Measurements from ENCODE around the gene RAB11B.
"Not testable (repeated sequence)": the region's sequence is repeated elsewhere in the genome, so short reads cannot be mapped to it uniquely, and the experiment has no call there.

Gene RAB11B

DNA sequence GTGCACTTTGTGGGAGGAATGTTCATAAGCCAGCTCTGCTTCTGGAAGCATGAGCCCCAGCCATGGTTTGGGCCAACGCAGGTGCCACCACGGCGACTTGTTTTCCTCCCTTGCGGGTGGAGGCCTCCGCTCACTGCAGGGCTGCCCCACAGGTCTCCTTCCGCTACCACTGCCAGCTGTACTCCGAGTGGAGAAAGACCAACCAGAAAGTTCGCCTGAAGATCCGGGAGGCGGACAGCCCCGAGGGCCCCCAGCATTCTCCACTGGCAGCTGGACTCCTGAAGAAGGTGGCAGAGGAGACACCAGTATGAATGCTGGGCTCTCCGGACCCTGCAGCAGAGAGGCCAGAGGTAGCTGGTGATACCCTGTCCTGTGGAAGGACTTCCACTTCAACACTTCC, 48.1 kb downstream of the RAB11B start:
- Histone ChIP-seq H3K27ac (ENCODE audit: low read length) (no peak overlapping the region), H3K4me1 (ENCODE audit: control insufficient read depth, insufficient read depth, low read length) (peaks cover 2% of the 10 kb centered on the region; the same call in 1 of the 2 replicates), H3K27me3 (ENCODE audit: control insufficient read depth, insufficient read depth, low read length) (no peaks in the 10 kb centered on the region), H3K36me3 (ENCODE audit: control insufficient read depth, insufficient read depth, low read length) (no peaks in the 10 kb centered on the region; the same call in 1 of the 2 replicates), H3K4me3 (ENCODE audit: low read length) (no peak overlapping the region), H3K9me3 (ENCODE audit: control insufficient read depth, insufficient read depth, low read length) (no peaks in the 10 kb centered on the region)
- no peak for DNase-seq (ENCODE audit: low read depth, low spot score)
- WGBS (ENCODE audit: insufficient coverage, insufficient read length): no CpG with 5 or more reads among the region's 12 CpGs

GRCh38 chr19:8441725-8442544, 51.8 kb downstream of the RAB11B start:
- no CpG with 5 or more reads among the region's 6 CpGs for WGBS (ENCODE audit: insufficient coverage, insufficient read length)
- Histone ChIP-seq H3K27me3 (ENCODE audit: control insufficient read depth, insufficient read depth, low read length) (no peaks in the 10 kb centered on the region), H3K4me3 (ENCODE audit: low read length) (no peak overlapping the region), H3K9me3 (ENCODE audit: control insufficient read depth, insufficient read depth, low read length) (no peaks in the 10 kb centered on the region), H3K36me3 (ENCODE audit: control insufficient read depth, insufficient read depth, low read length) (no peaks in the 10 kb centered on the region), H3K4me1 (ENCODE audit: control insufficient read depth, insufficient read depth, low read length) (peaks cover under 1% of the 10 kb centered on the region; the same call in 1 of the 2 replicates), H3K27ac (ENCODE audit: low read length) (peak overlapping the region; percentile 47)
- no peak for DNase-seq (ENCODE audit: low read depth, low spot score)

GRCh38 chr19:8444140-8444676, 54.0 kb downstream of the RAB11B start:
- not testable (repeated sequence) for H3K4me1 ChIP-seq (ENCODE audit: control insufficient read depth, insufficient read depth, low read length); DNase-seq (ENCODE audit: low read depth, low spot score); H3K9me3 ChIP-seq (ENCODE audit: control insufficient read depth, insufficient read depth, low read length); H3K27me3 ChIP-seq (ENCODE audit: control insufficient read depth, insufficient read depth, low read length); H3K27ac ChIP-seq (ENCODE audit: low read length); H3K36me3 ChIP-seq (ENCODE audit: control insufficient read depth, insufficient read depth, low read length)
- no CpG with 5 or more reads among the region's 32 CpGs for WGBS (ENCODE audit: insufficient coverage, insufficient read length)
- H3K4me3 ChIP-seq (ENCODE audit: low read length): peak overlapping the region; percentile 79; the same call in 1 of the 2 replicates

DNA sequence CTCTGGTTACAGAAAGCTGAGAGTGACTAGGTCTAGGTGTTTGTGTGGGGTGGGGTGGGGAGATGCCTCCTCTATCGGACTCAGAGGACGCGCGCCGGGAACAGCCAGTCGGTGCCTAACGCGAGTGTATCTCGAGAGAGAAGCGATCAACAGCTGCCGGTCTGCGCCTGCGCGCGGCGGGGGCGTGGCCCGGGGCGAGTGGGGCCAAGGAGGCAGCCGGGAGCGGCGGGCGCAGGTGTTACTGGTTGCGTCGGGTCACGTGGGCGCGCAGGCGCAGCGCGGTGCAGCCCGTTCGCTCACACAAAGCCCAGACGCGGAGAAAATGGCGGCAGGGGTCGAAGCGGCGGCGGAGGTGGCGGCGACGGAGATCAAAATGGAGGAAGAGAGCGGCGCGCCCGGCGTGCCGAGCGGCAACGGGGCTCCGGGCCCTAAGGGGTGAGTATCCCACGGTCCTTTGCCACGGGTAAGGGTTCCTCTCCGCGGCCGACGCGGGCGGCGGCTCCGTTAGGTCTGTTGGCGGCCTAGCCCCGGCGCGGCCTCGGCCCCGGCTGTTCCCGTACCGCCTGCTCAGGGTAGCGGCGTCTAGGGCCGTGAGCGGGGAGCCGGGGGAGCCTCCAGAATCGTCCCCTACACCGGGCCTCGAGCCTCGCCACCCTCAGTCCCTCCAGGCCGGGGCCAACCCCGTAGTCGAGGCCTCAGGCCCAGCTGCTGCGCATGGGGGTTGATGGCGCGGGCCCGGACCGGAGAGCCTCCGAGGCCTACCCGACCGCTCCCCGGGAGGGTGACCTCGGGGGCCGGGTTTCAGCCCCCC, 54.7 kb downstream of the RAB11B start, which contains the start of gene HNRNPM:
TSS of gene HNRNPM (plus strand) at position 299 of the 811 bp plus-strand sequence. CDS start at position 323, 24 bp downstream.
- Histone ChIP-seq H3K27me3 (ENCODE audit: control insufficient read depth, insufficient read depth, low read length) (no peaks in the 10 kb centered on the region), H3K27ac (ENCODE audit: low read length) (no peak within 1 kb of the TSS), H3K9me3 (ENCODE audit: control insufficient read depth, insufficient read depth, low read length) (no peaks in the 10 kb centered on the region), H3K4me3 (ENCODE audit: low read length) (peak within 1 kb of the TSS; percentile 79), H3K4me1 (ENCODE audit: control insufficient read depth, insufficient read depth, low read length) (peaks cover 2% of the 10 kb centered on the region; the same call in 1 of the 2 replicates), H3K36me3 (ENCODE audit: control insufficient read depth, insufficient read depth, low read length) (no peaks in the 10 kb centered on the region)
- no CpG with 5 or more reads among the region's 93 CpGs for WGBS (ENCODE audit: insufficient coverage, insufficient read length)
- peak; percentile 86 for DNase-seq (ENCODE audit: low read depth, low spot score)

GRCh38 chr19:8445488-8446001, 55.4 kb downstream of the RAB11B start:
- no peak for DNase-seq (ENCODE audit: low read depth, low spot score)

GRCh38 chr19:8446061-8446709, 56.0 kb downstream of the RAB11B start:
- Histone ChIP-seq H3K9me3 (ENCODE audit: control insufficient read depth, insufficient read depth, low read length) (no peaks in the 10 kb centered on the region), H3K27ac (ENCODE audit: low read length) (no peak overlapping the region), H3K36me3 (ENCODE audit: control insufficient read depth, insufficient read depth, low read length) (no peaks in the 10 kb centered on the region), H3K27me3 (ENCODE audit: control insufficient read depth, insufficient read depth, low read length) (no peaks in the 10 kb centered on the region), H3K4me1 (ENCODE audit: control insufficient read depth, insufficient read depth, low read length) (peaks cover 3% of the 10 kb centered on the region; the same call in 1 of the 2 replicates), H3K4me3 (ENCODE audit: low read length) (peak overlapping the region; percentile 79; the same call in 1 of the 2 replicates)
- WGBS (ENCODE audit: insufficient coverage, insufficient read length): no CpG with 5 or more reads among the region's 16 CpGs
- no peak for DNase-seq (ENCODE audit: low read depth, low spot score)

More at GRCh38 chr19:8445488-8446001, 55.4 kb downstream of the RAB11B start:
- WGBS (ENCODE audit: insufficient coverage, insufficient read length): no CpG with 5 or more reads among the region's 45 CpGs
- H3K9me3 ChIP-seq (ENCODE audit: control insufficient read depth, insufficient read depth, low read length): no peaks in the 10 kb centered on the region
- peaks cover 3% of the 10 kb centered on the region; the same call in 1 of the 2 replicates for H3K4me1 ChIP-seq (ENCODE audit: control insufficient read depth, insufficient read depth, low read length)
- H3K27me3 ChIP-seq (ENCODE audit: control insufficient read depth, insufficient read depth, low read length): no peaks in the 10 kb centered on the region
- no peaks in the 10 kb centered on the region for H3K36me3 ChIP-seq (ENCODE audit: control insufficient read depth, insufficient read depth, low read length)
- peak overlapping the region; percentile 79 for H3K4me3 ChIP-seq (ENCODE audit: low read length)
- H3K27ac ChIP-seq (ENCODE audit: low read length): no peak overlapping the region

GRCh38 chr19:8449830-8450229, 59.7 kb downstream of the RAB11B start:
- Histone ChIP-seq H3K4me3 (ENCODE audit: low read length) (no peak overlapping the region), H3K27ac (ENCODE audit: low read length) (no peak overlapping the region), H3K9me3 (ENCODE audit: control insufficient read depth, insufficient read depth, low read length) (no peaks in the 10 kb centered on the region), H3K4me1 (ENCODE audit: control insufficient read depth, insufficient read depth, low read length) (peaks cover 4% of the 10 kb centered on the region; the same call in 1 of the 2 replicates), H3K27me3 (ENCODE audit: control insufficient read depth, insufficient read depth, low read length) (no peaks in the 10 kb centered on the region), H3K36me3 (ENCODE audit: control insufficient read depth, insufficient read depth, low read length) (peaks cover 3% of the 10 kb centered on the region; the same call in 1 of the 2 replicates)
- no CpG with 5 or more reads among the region's 8 CpGs for WGBS (ENCODE audit: insufficient coverage, insufficient read length)
- DNase-seq (ENCODE audit: low read depth, low spot score): no peak

DNA sequence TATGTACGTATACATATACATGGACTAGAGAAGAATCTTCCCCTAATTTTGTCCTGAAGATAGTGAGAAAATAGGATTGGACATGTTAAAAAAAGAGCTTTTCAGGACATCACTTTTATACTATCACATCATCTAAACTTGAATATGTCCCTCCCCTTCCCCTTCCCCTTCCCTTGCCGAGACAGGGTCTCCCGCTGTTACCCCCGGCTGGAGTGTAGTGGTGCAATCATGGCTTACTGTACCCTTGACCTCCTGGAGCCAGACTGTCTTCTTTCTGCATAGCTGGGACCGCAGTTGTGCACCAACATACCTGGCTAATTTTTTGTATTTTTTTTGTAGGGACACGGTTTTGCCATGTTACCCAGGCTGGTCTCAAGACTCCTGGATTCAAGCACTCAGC, 61.2 kb downstream of the RAB11B start:
- no CpG with 5 or more reads among the region's 6 CpGs for whole genome bisulfite sequencing (ENCODE audit: insufficient coverage, insufficient read length)
- no peak overlapping the region for H3K27ac ChIP-seq (ENCODE audit: low read length)
- H3K36me3 ChIP-seq (ENCODE audit: control insufficient read depth, insufficient read depth, low read length): peaks cover 3% of the 10 kb centered on the region; the same call in 1 of the 2 replicates
- no peak overlapping the region for H3K4me3 ChIP-seq (ENCODE audit: low read length)
- peaks cover 4% of the 10 kb centered on the region; the same call in 1 of the 2 replicates for H3K4me1 ChIP-seq (ENCODE audit: control insufficient read depth, insufficient read depth, low read length)
- H3K9me3 ChIP-seq (ENCODE audit: control insufficient read depth, insufficient read depth, low read length): no peaks in the 10 kb centered on the region
- DNase-seq (ENCODE audit: low read depth, low spot score): no peak
- no peaks in the 10 kb centered on the region for H3K27me3 ChIP-seq (ENCODE audit: control insufficient read depth, insufficient read depth, low read length)

GRCh38 chr19:8451885-8452284, 61.7 kb downstream of the RAB11B start:
- peaks cover 4% of the 10 kb centered on the region; the same call in 1 of the 2 replicates for H3K4me1 ChIP-seq (ENCODE audit: control insufficient read depth, insufficient read depth, low read length)
- H3K27me3 ChIP-seq (ENCODE audit: control insufficient read depth, insufficient read depth, low read length): no peaks in the 10 kb centered on the region
- no peak for DNase-seq (ENCODE audit: low read depth, low spot score)
- no CpG with 5 or more reads among the region's 3 CpGs for WGBS (ENCODE audit: insufficient coverage, insufficient read length)
- H3K27ac ChIP-seq (ENCODE audit: low read length): no peak overlapping the region
- no peaks in the 10 kb centered on the region for H3K9me3 ChIP-seq (ENCODE audit: control insufficient read depth, insufficient read depth, low read length)
- peaks cover 8% of the 10 kb centered on the region; the same call in 1 of the 2 replicates for H3K36me3 ChIP-seq (ENCODE audit: control insufficient read depth, insufficient read depth, low read length)
- no peak overlapping the region for H3K4me3 ChIP-seq (ENCODE audit: low read length)
